D721Med (cell line): ENCODE measurements around the gene MSANTD7.
"Not testable (repeated sequence)": the region's sequence is repeated elsewhere in the genome, so short reads cannot be mapped to it uniquely, and the experiment has no call there.

ENCODE experiments used
- DNase-seq: peaks from one replicate; pipeline ENCODE4 v3.0.0; 2011; ENCODE audit warnings: low spot score; ENCODE audit not compliant: insufficient read length
- FAIRE-seq: peaks from 2 replicates; lab custom pipeline; 2011; peaks lifted over from hg19 to GRCh38; lab: Jason Lieb, UNC
- CTCF ChIP-seq: IDR thresholded peaks from 2 replicates; pipeline ENCODE4 v1.5.1; 2012; ENCODE audit warnings: mild to moderate bottlenecking, control low read depth; ENCODE audit not compliant: insufficient read depth; ENCODE audit errors: missing control alignments

MSANTD7 gene

DNA sequence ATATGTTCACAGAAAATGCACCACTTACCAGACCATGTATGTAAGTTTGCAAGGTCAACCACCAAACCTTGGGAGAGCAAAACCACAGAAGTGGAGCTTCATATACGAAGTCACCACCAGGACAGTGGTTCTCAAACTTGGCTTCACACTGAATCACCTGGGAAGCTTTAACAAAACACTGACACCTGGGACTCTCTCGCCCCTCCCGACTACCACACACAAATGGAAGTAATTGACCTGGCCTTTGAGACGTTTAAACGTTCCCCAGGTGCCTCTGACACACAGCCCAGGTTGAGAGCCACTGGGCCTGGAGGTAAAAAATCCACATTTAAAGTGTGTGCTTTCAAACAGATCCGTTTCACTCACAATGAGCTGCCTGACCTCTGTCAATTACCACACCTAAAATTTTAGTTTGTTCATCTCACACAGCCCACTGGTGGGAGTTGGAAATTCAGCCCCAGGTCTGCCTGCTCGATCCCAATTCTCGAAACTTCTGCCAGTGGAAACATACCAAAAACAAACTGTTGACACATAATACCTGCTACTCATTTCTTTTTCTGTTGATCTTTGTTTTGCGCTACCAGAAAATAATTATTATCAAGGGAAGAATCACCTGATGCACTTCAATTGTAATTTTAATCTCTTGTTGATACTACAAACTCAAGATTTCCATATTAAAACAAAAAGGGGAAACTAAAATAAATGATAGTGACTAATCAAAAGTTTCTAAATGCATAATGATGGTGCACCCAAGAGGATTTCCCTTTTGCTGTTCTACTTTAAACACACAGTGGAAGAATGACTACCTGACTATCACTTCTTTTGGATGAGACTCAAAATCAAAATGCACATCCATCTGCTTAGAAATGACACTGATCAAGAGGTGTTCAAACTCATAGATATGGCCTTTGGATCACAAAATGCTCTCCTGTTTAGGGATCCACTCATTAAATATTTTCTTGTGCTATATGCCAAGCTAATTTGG is 26.8 kb upstream of the MSANTD7 start:
- TF ChIP-seq CTCF = no peak
- no peak for FAIRE-seq
- no peak for DNase-seq

- no peak for FAIRE-seq
- no peak for TF ChIP-seq CTCF
- no peak for DNase-seq
Observed at GRCh38 chr10:14812271-14812670, 25.8 kb upstream of the MSANTD7 start.

DNA sequence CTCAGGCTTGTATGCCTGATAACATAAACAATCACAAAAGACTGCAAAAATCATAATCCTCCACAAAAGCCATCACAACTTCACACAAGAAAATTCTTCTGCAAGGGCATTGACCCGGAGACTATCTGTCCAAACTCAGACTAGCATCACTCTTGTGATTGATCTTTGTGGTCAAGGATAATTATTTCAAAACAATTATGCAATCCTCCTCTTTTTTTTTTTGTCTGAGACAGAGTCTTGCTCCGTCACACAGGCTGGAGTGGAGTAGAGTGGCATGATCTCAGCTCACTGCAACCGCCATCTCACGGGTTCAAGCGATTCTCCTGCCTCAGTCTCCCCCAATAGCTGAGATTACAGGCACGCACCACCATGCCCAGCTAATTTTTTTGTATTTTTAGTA is 22.4 kb upstream of the MSANTD7 start:
- FAIRE-seq = no peak
- no peak for DNase-seq
- no peak for TF ChIP-seq CTCF

DNA sequence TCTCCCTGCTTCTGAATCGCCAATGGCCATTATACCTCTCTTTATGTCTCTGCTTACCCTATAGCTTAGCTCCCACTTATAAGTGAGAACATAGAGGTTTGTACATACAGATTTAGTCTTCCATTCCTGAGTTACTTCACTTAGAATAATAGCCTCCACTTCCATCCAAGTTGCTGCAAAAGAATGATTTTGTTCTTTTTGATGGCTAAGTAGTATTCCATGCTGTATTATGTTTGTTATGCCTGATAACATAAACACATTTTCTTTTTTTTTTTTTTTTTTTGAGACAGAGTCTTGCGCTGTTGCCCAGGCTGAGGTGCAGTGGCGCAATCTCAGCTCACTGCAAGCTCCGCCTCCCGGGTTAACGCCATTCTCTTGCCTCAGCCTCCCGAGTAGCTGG is 21.4 kb upstream of the MSANTD7 start:
- FAIRE-seq, DNase-seq: not testable (repeated sequence)

GRCh38 chr10:14820010-14820774 is 17.9 kb upstream of the MSANTD7 start:
- FAIRE-seq (no peak), DNase-seq (no peak)
- TF ChIP-seq CTCF = no peak

- FAIRE-seq (no peak), DNase-seq (no peak)
Observed at GRCh38 chr10:14820775-14821154, 17.3 kb upstream of the MSANTD7 start.

More at GRCh38 chr10:14820775-14821154, 17.3 kb upstream of the MSANTD7 start:
- no peak for TF ChIP-seq CTCF
